ENCODE data around the gene HIC1.

The HIC1 gene

DNA sequence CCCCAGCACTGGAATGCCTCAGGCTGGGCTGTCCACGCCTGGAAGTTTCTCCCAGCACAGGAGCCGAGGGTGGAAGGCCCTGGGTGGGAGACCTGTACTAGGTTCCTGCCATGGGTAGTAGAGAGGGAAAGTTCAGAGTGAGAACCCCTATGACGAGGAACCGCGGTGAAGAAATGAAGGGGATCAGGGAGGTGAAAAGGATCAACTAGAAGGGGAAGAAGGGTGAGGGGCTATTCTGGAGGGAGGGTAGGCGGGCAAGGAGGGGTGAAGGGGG lies 5.4 kb downstream of the HIC1 start:
- DNase-seq (ENCODE audit: low spot score): no peak

DNA sequence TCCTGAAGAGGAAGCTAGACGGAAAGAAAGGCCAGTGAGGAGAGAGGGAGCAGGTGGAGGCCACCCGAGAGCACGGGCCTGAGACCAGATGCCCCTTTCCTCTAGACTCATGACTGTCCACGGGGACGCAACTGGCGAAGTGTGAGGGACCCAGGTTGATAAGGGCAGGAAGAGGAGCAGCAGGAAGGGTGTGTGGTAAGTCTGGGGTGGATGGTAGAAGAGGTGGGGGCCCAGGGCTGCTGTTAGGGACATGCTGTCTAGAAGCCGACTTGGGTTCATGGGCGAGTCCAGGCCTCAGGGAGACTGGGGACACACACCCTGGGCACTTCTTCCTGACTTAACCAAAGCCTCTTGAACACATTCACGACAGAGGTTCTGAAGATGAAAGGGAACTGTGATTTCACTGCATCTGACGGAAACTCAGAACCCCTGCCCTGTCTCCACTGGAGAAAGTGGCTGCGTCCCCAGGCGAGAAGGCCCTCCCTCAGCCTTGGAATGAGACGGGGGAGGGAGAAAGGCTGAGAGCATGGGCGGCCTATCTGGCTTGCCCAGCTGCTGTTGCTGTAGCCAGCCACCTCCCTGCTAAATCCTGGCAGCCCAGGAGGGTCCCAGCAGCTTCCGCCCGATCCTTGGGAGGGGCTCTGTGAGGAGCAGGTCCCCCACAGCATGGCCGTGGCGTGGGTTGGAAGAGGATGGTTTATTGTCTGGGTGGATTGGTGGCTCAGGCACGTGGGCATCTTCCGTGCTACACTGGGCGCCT lies 6.0 kb downstream of the HIC1 start:
- DNase-seq (ENCODE audit: low spot score): no peak

DNA sequence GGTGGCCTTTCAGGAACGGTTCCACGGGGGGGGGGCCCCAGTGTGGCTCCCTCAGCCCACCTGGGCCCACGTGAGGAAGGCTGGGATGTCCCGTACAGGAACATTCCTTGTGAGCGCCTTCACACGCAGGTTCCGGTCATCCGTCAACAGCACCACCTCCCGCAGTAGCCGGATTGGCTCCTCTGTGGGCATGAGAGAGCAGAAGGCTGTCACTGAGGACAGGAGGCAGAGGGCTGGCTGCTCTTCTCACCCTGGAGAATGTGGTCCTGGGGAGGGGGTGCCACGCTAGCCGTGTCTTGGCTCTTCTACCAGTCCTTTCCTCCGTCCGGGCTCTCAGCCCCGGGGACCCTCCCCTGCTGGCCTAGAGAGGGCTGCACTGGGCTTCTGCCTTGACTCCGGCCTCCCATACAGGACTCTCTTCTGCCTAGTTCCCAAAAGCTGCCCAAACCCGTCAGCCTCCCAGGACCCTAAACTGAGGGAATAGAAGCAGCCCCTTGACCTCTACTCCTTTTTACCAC lies 6.6 kb downstream of the HIC1 start:
- DNase-seq (ENCODE audit: low spot score): no peak

DNA sequence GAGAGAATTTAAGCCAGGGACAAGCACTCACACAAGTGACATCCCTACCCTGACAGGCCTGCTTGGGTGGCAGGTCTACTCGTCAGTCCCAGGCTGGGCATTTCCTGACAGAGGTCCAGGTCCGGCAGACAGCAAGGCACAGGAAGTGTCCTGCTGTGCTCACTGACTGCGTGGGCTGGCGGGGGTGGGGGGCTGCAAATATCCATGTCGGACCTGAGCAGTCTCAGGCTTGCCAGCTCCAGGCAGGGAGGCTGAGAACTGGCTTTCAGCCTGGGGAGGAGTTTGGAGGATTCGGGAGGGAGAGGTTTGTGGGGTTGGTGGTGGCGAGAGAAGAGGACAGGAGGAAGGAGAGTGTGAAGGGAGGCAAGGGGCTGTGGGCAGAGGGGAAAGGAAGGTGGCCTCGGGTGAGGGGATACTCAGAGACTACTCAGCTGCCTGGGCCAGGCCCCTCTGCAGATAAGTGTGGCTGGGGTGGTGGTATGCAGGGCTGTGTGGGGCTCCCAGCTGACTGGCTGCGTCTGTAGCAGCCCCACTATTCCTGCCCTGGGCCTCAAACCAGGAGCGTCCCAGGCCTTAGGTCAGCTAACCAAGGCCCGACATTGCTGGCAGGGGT lies 7.8 kb downstream of the HIC1 start:
- no peak for DNase-seq (ENCODE audit: low spot score)

DNA sequence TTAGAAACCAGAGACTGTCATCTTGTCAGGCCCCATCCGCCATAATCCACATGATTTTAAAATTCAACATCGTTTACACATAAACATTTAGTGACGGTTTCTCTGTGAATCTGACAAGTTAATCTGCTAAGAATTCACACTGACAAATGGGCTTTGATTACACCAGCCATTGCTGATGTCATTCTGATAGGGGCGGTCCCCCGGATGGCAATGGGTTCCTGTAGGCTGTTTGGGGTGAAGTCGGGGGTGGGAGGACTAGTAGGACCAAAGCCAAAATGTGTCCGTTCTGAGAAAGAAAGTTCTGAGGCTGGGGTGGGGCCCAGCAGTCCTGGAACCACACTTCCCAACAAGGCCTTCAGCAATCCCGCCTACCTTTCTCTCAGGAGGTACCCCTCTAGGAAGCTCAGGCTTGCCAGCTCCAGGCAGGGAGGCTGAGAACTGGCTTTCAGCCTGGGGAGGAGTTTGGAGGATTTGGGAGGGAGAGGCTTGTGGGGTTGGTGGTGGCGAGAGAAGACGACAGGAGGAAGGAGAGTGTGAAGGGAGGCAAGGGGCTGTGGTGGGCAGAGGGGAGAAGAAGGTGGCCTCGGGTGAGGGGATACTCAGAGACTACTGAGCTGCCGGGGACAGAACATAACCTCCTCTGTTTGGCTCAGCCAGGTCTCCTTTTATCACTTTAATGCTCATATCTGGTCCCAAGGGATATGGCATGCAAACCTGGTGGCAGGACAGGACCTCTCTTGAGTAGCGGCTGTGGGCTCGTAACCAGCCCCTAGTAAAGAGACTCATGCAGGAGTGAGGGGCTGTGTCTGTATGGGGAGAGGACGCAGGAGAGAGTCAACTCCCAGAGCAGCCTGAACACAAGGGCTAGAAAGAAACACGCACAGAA lies 8.6 kb downstream of the HIC1 start:
- DNase-seq (ENCODE audit: low spot score): no peak

DNA sequence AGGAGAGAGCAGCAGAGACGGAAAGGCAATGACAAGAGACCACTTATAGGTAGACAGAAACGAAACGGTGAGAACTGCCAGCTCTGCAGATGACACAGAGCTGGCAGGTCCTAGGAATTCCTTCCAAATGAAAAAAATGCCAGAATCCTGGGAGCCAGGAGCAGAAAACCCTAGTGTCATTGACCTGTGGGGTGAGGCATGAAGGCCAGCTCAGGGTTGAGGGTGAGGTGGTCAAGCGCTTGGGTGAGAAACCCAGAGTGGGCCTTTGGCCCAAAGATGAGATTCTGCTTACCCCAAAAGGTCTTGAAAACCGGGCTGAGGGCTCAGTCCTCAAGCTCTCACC lies 9.2 kb downstream of the HIC1 start:
- no peak for DNase-seq (ENCODE audit: low spot score)

DNA sequence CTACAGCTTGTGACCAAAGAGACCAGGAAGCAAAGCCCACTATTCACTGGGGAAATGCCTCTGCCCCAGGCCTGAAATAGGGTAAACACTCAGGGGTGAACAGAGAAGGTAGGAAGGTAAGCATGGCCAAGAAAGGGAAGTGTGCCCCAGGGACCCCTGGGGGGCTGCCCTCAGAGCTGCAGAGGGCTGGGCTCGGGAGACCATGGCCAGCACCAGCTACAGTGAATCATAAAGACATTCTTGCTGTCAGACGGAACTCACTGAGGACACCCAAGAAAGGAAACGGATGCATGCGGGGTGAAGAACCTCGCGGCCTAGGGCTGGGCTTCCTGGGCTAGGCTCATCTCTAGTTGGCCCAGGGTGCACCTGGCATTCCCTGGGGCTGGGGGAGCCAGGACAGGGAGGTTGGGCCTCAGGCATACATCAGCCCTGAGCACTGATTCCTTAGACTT lies 9.6 kb downstream of the HIC1 start:
- DNase-seq (ENCODE audit: low spot score): no peak

DNA sequence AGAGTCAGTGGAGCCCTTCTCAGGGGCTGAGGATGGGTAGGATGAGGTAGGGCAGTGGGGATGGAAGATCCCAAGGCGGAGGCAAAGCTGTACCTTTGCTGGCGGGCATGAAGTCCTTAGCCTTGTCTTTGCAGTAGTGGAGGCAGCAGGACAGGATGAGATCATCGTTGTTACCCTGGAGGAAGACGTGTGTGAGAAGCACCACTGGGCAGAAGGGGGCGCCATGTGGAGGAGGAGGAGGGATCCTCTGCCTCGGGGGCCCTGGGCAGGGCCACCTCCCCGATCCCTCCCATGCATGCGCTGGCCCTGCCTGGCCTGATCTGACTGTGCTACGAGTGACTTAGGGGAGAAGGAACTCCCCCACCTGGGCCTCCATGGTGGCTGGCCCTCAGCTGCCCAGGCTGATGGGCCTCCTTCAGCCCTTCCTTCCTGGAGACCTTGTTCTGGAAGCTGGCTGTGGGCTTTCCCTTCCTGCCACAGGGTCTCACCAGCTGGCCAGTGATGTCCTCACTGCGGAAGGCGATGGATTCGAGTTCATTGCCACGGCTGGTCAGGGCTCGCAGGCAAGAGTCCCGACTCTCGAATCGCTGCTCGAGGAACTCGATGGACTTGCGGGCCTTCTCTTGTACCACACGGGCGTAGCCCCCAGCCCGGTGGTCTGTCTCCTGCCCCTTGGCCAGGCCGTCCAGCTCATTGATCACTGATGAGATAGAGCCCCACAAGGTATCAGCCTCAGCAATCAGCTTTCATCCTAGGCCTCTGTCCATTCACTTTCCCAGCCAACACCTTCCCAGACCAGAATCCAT lies 10.3 kb downstream of the HIC1 start:
- peak; percentile 78 for DNase-seq (ENCODE audit: low spot score)

DNA sequence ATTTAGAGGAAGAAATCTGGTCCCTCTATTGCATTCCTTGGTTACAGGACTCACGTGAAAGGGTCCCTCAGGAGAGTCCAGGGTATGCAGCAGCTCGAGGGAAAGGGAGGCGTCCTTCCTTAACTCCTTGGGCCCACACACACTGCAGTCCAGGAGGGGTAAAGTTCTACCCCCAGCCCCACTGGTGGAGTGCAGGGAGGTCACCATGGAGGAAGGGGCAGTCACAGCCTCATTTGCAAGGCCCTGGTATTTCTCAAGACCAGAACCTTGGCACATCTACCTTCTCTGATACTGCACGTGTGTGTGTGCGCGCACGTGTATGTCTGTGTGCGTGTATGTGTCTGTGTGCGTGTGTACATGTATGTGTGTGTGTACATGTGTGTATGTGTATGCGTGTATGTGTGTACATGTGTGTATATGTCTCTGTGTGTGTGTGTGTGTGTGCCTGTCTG lies 11.1 kb downstream of the HIC1 start:
- DNase-seq (ENCODE audit: low spot score): no peak

DNA sequence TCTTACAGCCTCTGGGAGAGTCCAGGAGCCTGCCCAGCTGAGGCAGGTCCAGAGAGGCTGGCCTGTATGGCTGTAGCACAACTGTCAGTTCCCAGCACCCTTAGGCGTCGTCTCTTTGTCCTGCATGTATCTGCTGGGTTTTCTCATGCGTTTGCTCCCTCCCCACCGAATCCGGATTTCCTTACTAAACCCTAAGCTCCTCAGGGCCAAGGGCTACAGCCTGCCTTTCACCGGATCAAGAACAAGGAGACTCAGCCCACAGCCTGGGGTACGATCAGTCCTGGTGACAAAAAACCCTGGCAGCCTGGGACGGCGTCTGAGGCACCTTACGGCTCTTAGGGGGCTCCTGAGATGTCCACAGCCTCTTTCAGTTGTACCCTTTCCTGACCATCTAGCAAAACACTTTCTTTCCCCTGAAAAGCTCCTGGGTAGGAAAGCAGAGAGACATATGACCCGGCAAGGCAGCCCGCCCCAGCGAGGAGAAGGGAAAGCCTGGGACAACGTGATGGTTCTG lies 12.2 kb downstream of the HIC1 start:
- no peak for DNase-seq (ENCODE audit: low spot score)

DNA sequence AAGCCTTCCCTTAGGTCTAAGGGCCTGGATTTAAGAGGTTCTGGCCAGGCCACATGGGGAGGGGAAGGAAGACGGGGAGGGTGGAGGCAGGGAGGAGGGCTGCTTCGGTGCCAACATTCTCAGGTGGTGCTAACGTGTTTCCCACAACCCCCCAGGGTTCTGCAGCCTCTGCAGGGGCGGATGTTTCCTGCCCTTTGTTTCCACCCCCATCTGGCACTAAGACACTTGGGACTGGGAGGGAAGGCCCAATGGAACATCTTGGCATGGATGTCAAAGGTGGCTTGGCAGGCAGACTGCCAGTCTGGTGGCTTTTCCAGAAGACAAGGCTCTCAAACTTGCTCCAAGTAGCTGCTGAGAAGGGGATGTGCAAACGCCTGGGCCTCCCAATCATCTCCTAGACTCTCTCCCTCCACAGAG lies 12.7 kb downstream of the HIC1 start:
- no peak for DNase-seq (ENCODE audit: low spot score)

DNA sequence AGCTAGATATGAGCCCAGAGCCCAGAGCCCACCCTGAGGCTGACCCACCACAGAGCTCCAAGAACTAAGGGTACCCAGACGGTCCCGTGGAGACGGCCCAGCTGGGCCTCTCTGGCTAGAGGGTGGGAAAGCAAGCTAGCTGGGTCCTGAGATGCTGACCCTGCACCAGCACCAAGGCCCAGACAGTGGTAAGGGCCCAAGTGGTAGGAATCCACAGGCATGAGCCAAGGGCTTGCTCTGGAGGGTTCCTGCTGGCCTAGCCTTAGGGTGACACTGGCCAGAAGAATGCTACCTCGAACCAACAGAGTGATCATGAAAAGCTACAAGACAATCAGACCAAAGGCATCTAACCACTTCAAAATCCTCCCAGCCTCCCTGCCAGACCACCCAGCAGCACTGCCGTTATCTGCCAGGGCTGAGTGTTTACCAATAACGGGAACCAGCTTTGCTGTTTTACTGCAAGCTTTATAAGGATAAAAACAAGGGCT lies 13.2 kb downstream of the HIC1 start:
- DNase-seq (ENCODE audit: low spot score): peak; percentile 80

DNA sequence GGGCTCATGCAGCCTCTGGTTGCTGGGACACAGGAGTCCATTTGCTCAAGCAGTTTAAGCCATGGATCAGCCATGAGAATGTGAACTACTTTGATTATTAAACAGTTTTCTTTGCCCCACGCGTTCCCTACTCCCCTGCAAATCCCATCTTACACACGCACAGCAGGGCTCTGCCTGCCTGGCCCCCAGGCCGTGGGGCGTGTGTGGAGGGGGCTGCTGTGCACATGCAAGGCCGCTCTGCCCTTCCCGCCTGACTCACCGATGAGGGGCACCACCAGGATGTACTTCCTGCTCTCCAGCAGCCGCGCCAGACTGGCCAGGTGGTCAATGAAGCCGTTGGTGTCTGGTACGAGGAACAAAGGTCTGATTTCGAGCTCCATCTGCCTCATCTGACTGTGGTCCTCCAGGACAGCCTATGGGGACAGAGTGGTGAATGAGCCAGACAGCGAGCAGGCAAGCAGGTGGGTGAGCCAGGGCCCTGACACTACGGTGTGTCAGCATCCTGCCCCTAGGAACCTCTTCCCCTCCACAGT lies 13.7 kb downstream of the HIC1 start:
- DNase-seq (ENCODE audit: low spot score): no peak

DNA sequence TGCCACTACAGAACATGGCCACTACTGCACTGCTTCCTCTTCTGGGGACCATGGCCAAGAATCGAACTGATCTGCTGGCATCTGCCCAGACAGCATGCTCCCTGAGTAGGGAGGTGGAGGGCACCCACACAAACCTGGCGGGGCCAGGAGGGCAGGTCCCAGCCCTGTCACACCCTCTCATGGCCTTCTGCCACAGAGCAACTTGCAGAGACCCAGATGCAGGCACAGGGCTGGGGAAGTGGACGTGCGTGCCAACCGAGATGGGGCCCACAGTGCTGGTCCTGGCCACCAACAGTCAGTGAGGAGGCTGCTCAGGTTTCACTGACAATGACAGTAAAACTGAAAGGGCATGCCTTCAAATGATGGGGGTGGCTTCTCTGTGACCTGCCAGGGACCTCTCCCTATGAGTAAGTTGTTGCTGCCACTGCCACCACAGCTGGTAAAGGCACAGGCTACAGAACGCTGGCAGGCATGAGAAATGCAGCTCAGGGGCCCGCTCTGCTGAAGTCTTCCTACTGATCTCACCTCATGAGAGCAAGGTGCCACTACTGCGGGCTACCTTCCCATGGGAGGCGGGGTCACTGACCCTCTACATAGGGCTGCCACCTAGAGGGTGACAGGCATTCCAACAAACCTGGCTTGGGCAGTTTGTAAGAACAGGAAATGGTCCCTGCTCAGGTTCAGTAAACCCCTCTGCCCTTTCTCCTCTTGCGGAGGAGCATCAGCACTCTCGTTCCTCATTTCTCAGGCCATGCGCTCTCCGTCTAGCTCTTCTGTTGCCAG lies 15.5 kb downstream of the HIC1 start:
- DNase-seq (ENCODE audit: low spot score): no peak

DNA sequence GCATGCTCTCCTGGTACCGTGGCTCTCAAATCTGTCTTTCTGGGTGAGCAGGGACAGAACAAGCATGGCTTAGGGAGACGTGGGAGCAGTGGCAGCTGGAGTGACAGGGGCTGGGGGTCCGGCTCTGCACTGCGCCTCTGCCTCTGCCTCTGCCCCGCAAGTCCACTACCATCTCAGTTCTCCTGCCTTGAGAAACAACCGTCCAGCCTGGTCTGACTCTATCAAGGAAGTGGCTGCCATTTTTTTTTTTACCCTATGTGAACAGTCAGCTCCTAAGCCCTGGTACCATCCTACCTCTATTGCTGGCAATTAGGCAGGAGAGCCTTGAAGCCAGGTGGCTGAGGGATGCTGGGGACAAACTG lies 16.1 kb downstream of the HIC1 start:
- DNase-seq (ENCODE audit: low spot score): no peak

DNA sequence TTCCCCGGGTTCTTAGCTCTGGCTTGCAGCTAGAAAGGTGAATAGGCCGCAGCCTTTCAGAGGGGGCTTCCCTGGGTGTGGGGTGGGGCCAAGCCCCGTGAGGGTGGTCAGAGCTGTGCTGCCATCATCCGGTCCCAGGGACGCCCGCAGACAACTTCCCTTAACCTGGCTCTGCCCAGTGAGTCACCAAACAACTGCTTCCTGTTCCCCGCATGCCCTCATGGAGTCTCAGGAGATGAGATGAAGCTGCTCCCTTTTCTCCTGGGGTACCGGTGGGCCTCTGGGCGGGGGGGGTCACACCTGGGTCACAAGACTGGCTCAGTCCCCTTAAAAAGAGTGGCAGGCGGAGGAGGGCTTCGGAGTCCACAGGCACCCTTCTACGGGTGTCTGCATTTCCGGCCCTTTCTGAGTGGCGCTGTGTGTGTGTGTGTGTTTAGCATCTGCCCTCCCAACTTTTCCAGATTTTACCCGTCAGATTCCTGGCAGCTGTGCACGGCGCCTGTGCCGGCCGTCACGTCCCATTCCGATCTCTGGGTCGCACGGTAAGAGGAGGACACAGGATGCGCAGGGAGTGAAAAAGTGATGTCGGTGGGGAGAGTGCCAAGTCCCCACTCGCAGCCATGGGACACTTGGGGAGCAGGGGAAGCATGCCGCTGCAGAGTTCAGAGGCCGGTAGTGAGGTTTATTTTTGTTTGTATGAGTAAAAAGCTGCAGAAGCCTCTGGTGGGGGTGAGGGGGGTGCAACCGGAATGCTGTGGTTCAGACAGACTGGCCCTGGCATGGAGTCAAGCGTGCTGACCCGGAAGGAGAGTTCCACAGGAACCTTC lies 16.8 kb downstream of the HIC1 start:
- peak; percentile 87 for DNase-seq (ENCODE audit: low spot score)

DNA sequence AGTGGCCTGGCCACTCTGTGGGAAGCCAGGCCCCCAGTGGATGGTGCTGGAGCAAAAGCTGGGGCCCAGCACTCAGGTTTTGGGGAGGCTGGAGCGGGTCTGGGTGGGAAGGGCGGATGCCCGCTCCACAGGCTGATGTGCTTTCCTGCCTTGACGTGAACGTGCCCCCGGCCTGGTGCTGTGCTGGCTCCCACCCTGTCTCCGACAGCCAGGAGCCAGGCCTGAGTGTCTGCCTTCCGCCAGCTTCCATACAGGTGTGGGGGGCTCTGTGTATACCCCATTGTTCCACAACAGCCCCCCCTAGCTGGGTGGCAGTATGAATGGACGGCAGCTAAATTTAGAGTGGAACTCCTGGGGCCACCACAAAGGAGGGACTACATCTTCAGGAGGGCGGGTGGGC lies 20.0 kb downstream of the HIC1 start:
- DNase-seq (ENCODE audit: low spot score): no peak

DNA sequence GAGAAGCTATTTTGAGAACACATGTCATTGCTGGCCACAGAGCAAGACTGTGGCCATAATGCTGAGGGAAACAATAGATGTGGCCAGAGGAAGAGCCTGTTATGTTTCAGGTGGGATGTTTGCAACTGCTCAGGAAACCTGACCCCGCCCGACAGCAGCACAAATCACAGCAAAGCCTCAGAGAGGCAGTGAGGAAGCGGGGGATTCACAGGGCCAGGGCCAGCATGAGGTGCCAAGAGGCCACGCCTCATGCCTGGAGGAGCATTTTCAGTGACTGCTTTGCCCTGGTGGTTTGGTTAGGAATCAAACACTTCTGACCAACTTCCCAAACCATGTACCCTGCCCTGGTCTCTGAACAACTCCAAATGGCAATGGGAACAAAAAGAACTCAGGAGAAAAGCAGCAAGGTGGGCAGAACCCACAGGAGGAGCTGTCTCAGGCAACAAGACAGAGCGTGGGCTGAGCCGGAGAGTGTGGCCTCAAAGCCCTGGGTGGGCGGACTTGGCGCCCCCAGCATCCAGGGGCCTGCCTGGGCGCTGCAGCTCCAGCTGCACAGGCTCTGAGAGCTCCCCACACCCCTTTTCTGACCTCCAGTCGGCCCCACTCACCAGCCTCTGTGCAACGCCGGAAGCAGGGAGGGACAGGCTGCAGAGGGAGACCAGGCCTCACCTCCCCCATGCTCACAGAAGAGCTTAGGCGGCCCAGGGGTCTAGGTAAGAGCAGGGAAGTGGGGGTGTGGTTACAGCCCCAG lies 20.6 kb downstream of the HIC1 start:
- no peak for DNase-seq (ENCODE audit: low spot score)

Data from hepatic stellate cell (primary cell).